ENCODE data around the gene TAF4B. TPM values are rescaled to one million over a fixed set of nuclear protein-coding genes. Genes with fewer than 3 reads are reported as not detected.
"Not testable (repeated sequence)": the region's sequence is repeated elsewhere in the genome, so short reads cannot be mapped to it uniquely, and the experiment has no call there.

The TAF4B gene
- polyA plus RNA-seq, 4 donors: 4.5 to 6.0 (median 4.9) TPM

- no peak for DNase-seq (ENCODE audit: low read depth in 4 of 4, low spot score in 2 of 4)
Measured at GRCh38 chr18:26419746-26420145, 193.5 kb downstream of the TAF4B start.

- no peak for DNase-seq (ENCODE audit: low read depth in 4 of 4, low spot score in 2 of 4)
Measured at GRCh38 chr18:26421503-26421902, 195.3 kb downstream of the TAF4B start.

GRCh38 chr18:26421931-26422330 is 195.7 kb downstream of the TAF4B start:
- no peak for DNase-seq (ENCODE audit: low read depth in 4 of 4, low spot score in 2 of 4)

- no peak for DNase-seq (ENCODE audit: low read depth in 4 of 4, low spot score in 2 of 4)
Measured at GRCh38 chr18:26422472-26423162, 196.4 kb downstream of the TAF4B start.

- no peak for DNase-seq (ENCODE audit: low read depth in 4 of 4, low spot score in 2 of 4)
Measured at GRCh38 chr18:26424428-26425147, 198.3 kb downstream of the TAF4B start.

GRCh38 chr18:26425148-26425531 is 198.9 kb downstream of the TAF4B start:
- no peak for DNase-seq (ENCODE audit: low read depth in 4 of 4, low spot score in 2 of 4)

- DNase-seq (ENCODE audit: low read depth in 4 of 4, low spot score in 2 of 4): peak in 1 of 4 donors; percentile 67
Measured at GRCh38 chr18:26429535-26430226, 203.4 kb downstream of the TAF4B start.

GRCh38 chr18:26432651-26433424 is 206.6 kb downstream of the TAF4B start:
- no peak for DNase-seq (ENCODE audit: low read depth in 4 of 4, low spot score in 2 of 4)

GRCh38 chr18:26434887-26435286 is 208.6 kb downstream of the TAF4B start:
- no peak for DNase-seq (ENCODE audit: low read depth in 4 of 4, low spot score in 2 of 4)

GRCh38 chr18:26435415-26436095 is 209.3 kb downstream of the TAF4B start:
- DNase-seq (ENCODE audit: low read depth in 4 of 4, low spot score in 2 of 4): no peak

GRCh38 chr18:26436176-26437051 is 210.2 kb downstream of the TAF4B start:
- DNase-seq (ENCODE audit: low read depth in 4 of 4, low spot score in 2 of 4): no peak

GRCh38 chr18:26437634-26438033 is 211.4 kb downstream of the TAF4B start:
- not testable (repeated sequence) for DNase-seq (ENCODE audit: low read depth in 4 of 4, low spot score in 2 of 4)

- no peak for DNase-seq (ENCODE audit: low read depth in 4 of 4, low spot score in 2 of 4)
Measured at GRCh38 chr18:26438980-26439379, 212.7 kb downstream of the TAF4B start.

- no peak for DNase-seq (ENCODE audit: low read depth in 4 of 4, low spot score in 2 of 4)
Measured at GRCh38 chr18:26439537-26439936, 213.3 kb downstream of the TAF4B start.

- DNase-seq (ENCODE audit: low read depth in 4 of 4, low spot score in 2 of 4): no peak
Measured at GRCh38 chr18:26440644-26441043, 214.4 kb downstream of the TAF4B start.
